ENCODE data around the gene SIK3.

SIK3 gene

GRCh38 chr11:116832350-116833290 lies 265.6 kb downstream of the SIK3 start:
- H3K4me3 ChIP-seq (ENCODE audit: low read depth, low read length), result no peak overlapping the region
- no peaks in the 10 kb centered on the region for H3K27me3 ChIP-seq
- TF ChIP-seq, protein P1, sequence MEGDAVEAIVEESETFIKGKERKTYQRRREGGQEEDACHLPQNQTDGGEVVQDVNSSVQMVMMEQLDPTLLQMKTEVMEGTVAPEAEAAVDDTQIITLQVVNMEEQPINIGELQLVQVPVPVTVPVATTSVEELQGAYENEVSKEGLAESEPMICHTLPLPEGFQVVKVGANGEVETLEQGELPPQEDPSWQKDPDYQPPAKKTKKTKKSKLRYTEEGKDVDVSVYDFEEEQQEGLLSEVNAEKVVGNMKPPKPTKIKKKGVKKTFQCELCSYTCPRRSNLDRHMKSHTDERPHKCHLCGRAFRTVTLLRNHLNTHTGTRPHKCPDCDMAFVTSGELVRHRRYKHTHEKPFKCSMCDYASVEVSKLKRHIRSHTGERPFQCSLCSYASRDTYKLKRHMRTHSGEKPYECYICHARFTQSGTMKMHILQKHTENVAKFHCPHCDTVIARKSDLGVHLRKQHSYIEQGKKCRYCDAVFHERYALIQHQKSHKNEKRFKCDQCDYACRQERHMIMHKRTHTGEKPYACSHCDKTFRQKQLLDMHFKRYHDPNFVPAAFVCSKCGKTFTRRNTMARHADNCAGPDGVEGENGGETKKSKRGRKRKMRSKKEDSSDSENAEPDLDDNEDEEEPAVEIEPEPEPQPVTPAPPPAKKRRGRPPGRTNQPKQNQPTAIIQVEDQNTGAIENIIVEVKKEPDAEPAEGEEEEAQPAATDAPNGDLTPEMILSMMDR (IDR thresholded peaks at IDR 0.05; ENCODE audit: low read depth, low read length), result no peak
- H3K4me1 ChIP-seq, result peaks cover 15% of the 10 kb centered on the region
- DNase-seq, result no peak
- no peaks in the 10 kb centered on the region for H3K36me3 ChIP-seq
- H3K9me3 ChIP-seq, result no peaks in the 10 kb centered on the region

GRCh38 chr11:116831790-116832349 lies 266.4 kb downstream of the SIK3 start:
- Histone ChIP-seq H3K9me3 (no peaks in the 10 kb centered on the region), H3K27me3 (no peaks in the 10 kb centered on the region), H3K4me1 (peaks cover 15% of the 10 kb centered on the region), H3K36me3 (no peaks in the 10 kb centered on the region), H3K4me3 (ENCODE audit: low read depth, low read length) (no peak overlapping the region)
- TF ChIP-seq, protein P1 (IDR thresholded peaks at IDR 0.05; ENCODE audit: low read depth, low read length), result no peak
- no peak for DNase-seq

DNA sequence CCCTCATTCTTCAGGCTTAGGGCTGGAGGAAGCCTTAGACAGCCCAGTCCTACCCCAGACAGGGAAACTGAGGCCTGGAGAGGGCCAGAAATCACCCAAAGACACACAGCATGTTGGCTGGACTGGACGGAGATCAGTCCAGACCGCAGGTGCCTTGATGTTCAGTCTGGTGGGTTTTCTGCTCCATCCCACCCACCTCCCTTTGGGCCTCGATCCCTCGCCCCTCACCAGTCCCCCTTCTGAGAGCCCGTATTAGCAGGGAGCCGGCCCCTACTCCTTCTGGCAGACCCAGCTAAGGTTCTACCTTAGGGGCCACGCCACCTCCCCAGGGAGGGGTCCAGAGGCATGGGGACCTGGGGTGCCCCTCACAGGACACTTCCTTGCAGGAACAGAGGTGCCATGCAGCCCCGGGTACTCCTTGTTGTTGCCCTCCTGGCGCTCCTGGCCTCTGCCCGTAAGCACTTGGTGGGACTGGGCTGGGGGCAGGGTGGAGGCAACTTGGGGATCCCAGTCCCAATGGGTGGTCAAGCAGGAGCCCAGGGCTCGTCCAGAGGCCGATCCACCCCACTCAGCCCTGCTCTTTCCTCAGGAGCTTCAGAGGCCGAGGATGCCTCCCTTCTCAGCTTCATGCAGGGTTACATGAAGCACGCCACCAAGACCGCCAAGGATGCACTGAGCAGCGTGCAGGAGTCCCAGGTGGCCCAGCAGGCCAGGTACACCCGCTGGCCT lies 267.9 kb downstream of the SIK3 start:
- no peak overlapping the region for H3K4me3 ChIP-seq (ENCODE audit: low read depth, low read length)
- TF ChIP-seq, protein P1 (IDR thresholded peaks at IDR 0.05; ENCODE audit: low read depth, low read length), result no peak
- no peaks in the 10 kb centered on the region for H3K36me3 ChIP-seq
- H3K27me3 ChIP-seq, result no peaks in the 10 kb centered on the region
- no peaks in the 10 kb centered on the region for H3K9me3 ChIP-seq
- no peak for DNase-seq
- H3K4me1 ChIP-seq, result peaks cover 11% of the 10 kb centered on the region

- Histone ChIP-seq H3K4me1 (peaks cover 11% of the 10 kb centered on the region), H3K27me3 (no peaks in the 10 kb centered on the region), H3K36me3 (no peaks in the 10 kb centered on the region), H3K4me3 (ENCODE audit: low read depth, low read length) (no peak within 1 kb of the TSS), H3K9me3 (no peaks in the 10 kb centered on the region)
- DNase-seq, result peak; percentile 34
- TF ChIP-seq, protein P1 (IDR thresholded peaks at IDR 0.05; ENCODE audit: low read depth, low read length), result no peak
Measured at GRCh38 chr11:116829525-116830183, 268.6 kb downstream of the SIK3 start, which contains the start of gene APOC3. Gene APOC3 (plus strand): TSS chr11:116829907. CDS start chr11:116830583, 676 bp downstream.

GRCh38 chr11:116828632-116829524 lies 269.4 kb downstream of the SIK3 start:
- no peaks in the 10 kb centered on the region for H3K27me3 ChIP-seq
- H3K4me1 ChIP-seq, result peaks cover 11% of the 10 kb centered on the region
- TF ChIP-seq, protein P1 (IDR thresholded peaks at IDR 0.05; ENCODE audit: low read depth, low read length), result peak; percentile 44
- no peak overlapping the region for H3K4me3 ChIP-seq (ENCODE audit: low read depth, low read length)
- H3K9me3 ChIP-seq, result no peaks in the 10 kb centered on the region
- H3K36me3 ChIP-seq, result no peaks in the 10 kb centered on the region
- peak; percentile 51 for DNase-seq
